Loucy (cell line): ENCODE data around the gene C19orf85.

ENCODE experiments used
- H2AFZ ChIP-seq: fragments of 200-600 bp; sonication (generic); 2 replicates; pipeline ENCODE4 v1.6.0; 2016; ENCODE audit warnings: antibody characterized with exemption, mild to moderate bottlenecking, low read length, moderate library complexity
- H3F3A ChIP-seq: fragments of 200-600 bp; 2 replicates; pipeline ENCODE4 v1.6.0; 2016; ENCODE audit warnings: antibody characterized with exemption, low read depth, mild to moderate bottlenecking
- H3K27me3 ChIP-seq: fragments of 200-600 bp; sonication (generic); 2 replicates; pipeline ENCODE4 v1.6.1; 2014; ENCODE audit warnings: low read length, mild to moderate bottlenecking; ENCODE audit not compliant: insufficient read depth, poor library complexity, severe bottlenecking
- H3K36me3 ChIP-seq: fragments of 200-600 bp; sonication (generic); 2 replicates; pipeline ENCODE4 v1.6.1; 2016; ENCODE audit warnings: low read length; ENCODE audit not compliant: insufficient read depth
- H3K4me1 ChIP-seq: fragments of 200-600 bp; sonication (generic); 2 replicates; pipeline ENCODE4 v1.5.1; 2014; ENCODE audit warnings: low read length, mild to moderate bottlenecking; ENCODE audit not compliant: insufficient read depth, poor library complexity, severe bottlenecking
- H3K4me2 ChIP-seq: fragments of 200-600 bp; sonication (generic); 2 replicates; pipeline ENCODE4 v1.6.0; 2014; ENCODE audit warnings: antibody characterized with exemption, low read length, low read depth, mild to moderate bottlenecking; ENCODE audit not compliant: poor library complexity, severe bottlenecking
- H3K4me3 ChIP-seq: fragments of 200-600 bp; sonication (generic); 2 replicates; pipeline ENCODE4 v1.5.1; 2014; ENCODE audit warnings: low read length, mild to moderate bottlenecking, mixed read lengths; ENCODE audit not compliant: poor library complexity, severe bottlenecking
- H3K79me2 ChIP-seq: fragments of 200-600 bp; sonication (generic); 2 replicates; pipeline ENCODE4 v1.6.1; 2014; ENCODE audit warnings: low read length; ENCODE audit not compliant: insufficient read depth
- H3K9ac ChIP-seq: fragments of 200-600 bp; sonication (generic); 2 replicates; pipeline ENCODE4 v1.6.0; 2014; ENCODE audit warnings: mild to moderate bottlenecking, low read depth, low read length, moderate library complexity; ENCODE audit not compliant: poor library complexity, severe bottlenecking
- H3K9me2 ChIP-seq: fragments of 200-600 bp; sonication (generic); replicated peaks from 2 replicates; pipeline ENCODE4 v1.6.1; 2016; ENCODE audit warnings: low read depth, low read length, mixed read lengths
- H3K9me3 ChIP-seq: fragments of 200-600 bp; sonication (generic); 2 replicates; pipeline ENCODE4 v1.6.1; 2014; ENCODE audit warnings: mild to moderate bottlenecking, antibody characterized with exemption, low read length, low read depth; ENCODE audit not compliant: insufficient read depth
- H4K20me1 ChIP-seq: fragments of 200-600 bp; sonication (generic); 2 replicates; pipeline ENCODE4 v1.6.0; 2014; ENCODE audit warnings: antibody characterized with exemption, low read length, mild to moderate bottlenecking; ENCODE audit not compliant: insufficient read depth, poor library complexity, severe bottlenecking
- EZH2phosphoT487 ChIP-seq: fragments of 200-600 bp; IDR thresholded peaks from 2 replicates; pipeline ENCODE4 v1.6.1; 2018; ENCODE audit warnings: antibody characterized with exemption, mild to moderate bottlenecking, moderate library complexity, borderline replicate concordance
- TF ChIP-seq, protein P1 (sequence below): fragments of 200-600 bp; sonication (generic); conservative IDR thresholded peaks from 2 replicates; pipeline ENCODE4 v1.5.1; 2014; ENCODE audit warnings: mild to moderate bottlenecking, antibody characterized with exemption, low read length

C19orf85 gene

DNA sequence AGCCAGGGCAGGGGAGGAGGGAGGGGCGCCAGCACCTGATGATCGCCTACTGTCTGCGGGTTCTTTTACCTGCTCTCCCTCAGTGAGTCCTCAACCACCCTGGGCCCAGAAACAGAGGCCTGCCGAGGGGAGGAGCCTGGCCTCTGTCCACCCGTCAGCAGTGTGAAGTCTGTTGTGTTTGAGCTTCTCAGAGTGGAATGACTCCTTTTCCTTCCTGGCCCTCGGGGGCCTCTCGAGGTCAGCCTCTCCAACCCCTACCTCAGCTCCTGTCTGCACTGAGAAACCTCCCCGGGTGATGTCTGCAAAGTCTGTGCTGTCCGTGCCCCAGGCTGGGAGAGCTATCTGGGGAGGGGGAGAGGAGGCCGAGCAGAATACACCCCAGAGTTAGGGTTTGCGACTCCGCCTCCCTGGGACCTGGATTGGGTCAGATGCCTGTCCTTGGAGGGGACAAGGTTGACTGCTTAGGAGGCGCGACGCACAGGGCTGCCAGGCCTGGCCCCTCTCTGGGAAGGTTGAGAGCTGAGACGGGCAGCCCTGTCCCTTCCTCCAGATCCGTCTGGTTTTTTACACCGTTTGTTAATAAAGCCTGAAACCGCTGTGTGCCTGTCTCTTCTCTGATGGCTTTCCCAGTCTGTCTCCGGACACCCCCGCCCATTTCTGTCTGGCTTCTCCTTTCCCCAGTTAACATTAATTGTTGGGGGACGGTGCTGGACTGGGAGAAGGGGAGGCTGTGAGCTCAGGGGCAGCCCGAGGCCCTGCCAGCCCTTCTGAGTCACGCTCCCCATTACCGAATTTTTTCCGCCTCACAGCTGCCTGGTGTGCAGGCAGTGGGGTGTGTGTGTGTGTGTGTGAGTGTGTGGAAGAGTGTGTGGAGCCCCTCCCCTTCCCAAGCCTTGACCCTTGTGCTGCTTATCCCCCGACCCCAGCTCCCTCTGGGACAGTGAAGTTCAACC, 22.7 kb upstream of the C19orf85 start:
- peaks cover 2% of the 10 kb centered on the region for H4K20me1 ChIP-seq
- H3K27me3 ChIP-seq = no peaks in the 10 kb centered on the region
- H3K9me2 ChIP-seq = no peaks in the 10 kb centered on the region
- H2AFZ ChIP-seq = no peak overlapping the region
- no peaks in the 10 kb centered on the region for H3K9me3 ChIP-seq
- no peaks in the 10 kb centered on the region for H3K36me3 ChIP-seq
- H3K9ac ChIP-seq = no peak overlapping the region
- H3K4me3 ChIP-seq = peak overlapping the region; percentile 10
- TF ChIP-seq, protein P1, sequence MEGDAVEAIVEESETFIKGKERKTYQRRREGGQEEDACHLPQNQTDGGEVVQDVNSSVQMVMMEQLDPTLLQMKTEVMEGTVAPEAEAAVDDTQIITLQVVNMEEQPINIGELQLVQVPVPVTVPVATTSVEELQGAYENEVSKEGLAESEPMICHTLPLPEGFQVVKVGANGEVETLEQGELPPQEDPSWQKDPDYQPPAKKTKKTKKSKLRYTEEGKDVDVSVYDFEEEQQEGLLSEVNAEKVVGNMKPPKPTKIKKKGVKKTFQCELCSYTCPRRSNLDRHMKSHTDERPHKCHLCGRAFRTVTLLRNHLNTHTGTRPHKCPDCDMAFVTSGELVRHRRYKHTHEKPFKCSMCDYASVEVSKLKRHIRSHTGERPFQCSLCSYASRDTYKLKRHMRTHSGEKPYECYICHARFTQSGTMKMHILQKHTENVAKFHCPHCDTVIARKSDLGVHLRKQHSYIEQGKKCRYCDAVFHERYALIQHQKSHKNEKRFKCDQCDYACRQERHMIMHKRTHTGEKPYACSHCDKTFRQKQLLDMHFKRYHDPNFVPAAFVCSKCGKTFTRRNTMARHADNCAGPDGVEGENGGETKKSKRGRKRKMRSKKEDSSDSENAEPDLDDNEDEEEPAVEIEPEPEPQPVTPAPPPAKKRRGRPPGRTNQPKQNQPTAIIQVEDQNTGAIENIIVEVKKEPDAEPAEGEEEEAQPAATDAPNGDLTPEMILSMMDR = no peak
- TF ChIP-seq EZH2phosphoT487 = no peak
- no peaks in the 10 kb centered on the region for H3K79me2 ChIP-seq
- H3K4me1 ChIP-seq = peaks cover 19% of the 10 kb centered on the region
- H3K4me2 ChIP-seq = peak overlapping the region; percentile 40
- no peaks in the 10 kb centered on the region for H3F3A ChIP-seq

DNA sequence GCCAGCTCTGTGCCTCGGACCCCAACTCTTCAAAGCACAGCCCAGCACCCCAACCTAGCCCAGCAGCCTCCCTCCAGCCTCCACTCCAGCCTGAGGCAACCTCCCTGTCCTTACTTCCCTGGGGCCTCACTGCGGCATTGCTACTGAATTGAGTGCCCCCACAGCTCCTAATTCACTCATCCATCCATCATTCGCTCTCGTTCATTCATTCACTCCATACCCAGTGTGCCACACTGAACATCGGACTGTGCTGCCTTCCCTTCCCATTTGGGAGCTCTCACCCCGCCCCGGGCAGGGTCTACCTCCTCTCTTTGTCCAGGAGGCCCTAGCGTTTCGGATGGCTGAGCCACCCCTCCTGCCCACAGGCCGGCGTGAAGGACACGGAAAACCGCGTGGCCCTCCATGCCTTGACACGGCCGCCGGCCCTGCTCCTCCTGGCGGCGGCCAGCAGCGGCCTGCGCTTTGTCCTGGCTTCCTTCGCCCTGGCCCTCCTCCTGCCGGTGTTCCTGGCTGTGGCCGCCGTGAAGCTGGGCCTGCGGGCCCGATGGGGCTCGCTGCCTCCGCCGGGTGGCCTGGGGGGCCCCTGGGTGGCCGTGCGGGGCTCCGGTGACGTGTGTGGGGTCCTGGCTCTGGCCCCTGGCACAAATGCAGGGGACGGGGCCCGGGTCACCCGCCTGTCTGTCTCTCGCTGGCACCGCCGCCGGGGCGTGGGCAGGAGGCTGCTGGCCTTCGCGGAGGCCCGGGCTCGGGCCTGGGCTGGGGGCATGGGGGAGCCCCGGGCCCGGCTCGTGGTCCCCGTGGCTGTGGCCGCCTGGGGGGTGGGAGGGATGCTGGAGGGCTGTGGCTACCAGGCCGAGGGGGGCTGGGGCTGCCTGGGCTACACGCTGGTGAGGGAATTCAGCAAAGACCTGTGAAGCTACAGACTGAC, 21.8 kb upstream of the C19orf85 start:
- H3K9ac ChIP-seq = peak overlapping the region; percentile 77
- no peaks in the 10 kb centered on the region for H3K9me3 ChIP-seq
- no peak overlapping the region for H2AFZ ChIP-seq
- H3K4me1 ChIP-seq = peaks cover 19% of the 10 kb centered on the region
- TF ChIP-seq, protein P1 = no peak
- TF ChIP-seq EZH2phosphoT487 = no peak
- peak overlapping the region; percentile 80 for H3K4me3 ChIP-seq
- H3K9me2 ChIP-seq = no peaks in the 10 kb centered on the region
- no peaks in the 10 kb centered on the region for H3K79me2 ChIP-seq
- peak overlapping the region; percentile 93 for H3K4me2 ChIP-seq
- H3F3A ChIP-seq = no peaks in the 10 kb centered on the region
- peaks cover 2% of the 10 kb centered on the region for H4K20me1 ChIP-seq
- no peaks in the 10 kb centered on the region for H3K27me3 ChIP-seq
- H3K36me3 ChIP-seq = no peaks in the 10 kb centered on the region

- Histone ChIP-seq H3F3A (no peaks in the 10 kb centered on the region), H3K27me3 (no peaks in the 10 kb centered on the region), H4K20me1 (peaks cover 2% of the 10 kb centered on the region), H3K9me3 (no peaks in the 10 kb centered on the region), H2AFZ (peak overlapping the region; percentile 89), H3K9me2 (no peaks in the 10 kb centered on the region), H3K79me2 (no peaks in the 10 kb centered on the region), H3K9ac (peak overlapping the region; percentile 77), H3K4me3 (peak overlapping the region; percentile 80), H3K4me1 (peaks cover 19% of the 10 kb centered on the region), H3K36me3 (no peaks in the 10 kb centered on the region), H3K4me2 (peak overlapping the region; percentile 93)
- TF ChIP-seq, protein P1 = no peak
These were observed 21.0 kb upstream of the C19orf85 start for GRCh38 chr19:55485439-55486011.
